ENCODE measurements around the gene DALRD3.

DNA sequence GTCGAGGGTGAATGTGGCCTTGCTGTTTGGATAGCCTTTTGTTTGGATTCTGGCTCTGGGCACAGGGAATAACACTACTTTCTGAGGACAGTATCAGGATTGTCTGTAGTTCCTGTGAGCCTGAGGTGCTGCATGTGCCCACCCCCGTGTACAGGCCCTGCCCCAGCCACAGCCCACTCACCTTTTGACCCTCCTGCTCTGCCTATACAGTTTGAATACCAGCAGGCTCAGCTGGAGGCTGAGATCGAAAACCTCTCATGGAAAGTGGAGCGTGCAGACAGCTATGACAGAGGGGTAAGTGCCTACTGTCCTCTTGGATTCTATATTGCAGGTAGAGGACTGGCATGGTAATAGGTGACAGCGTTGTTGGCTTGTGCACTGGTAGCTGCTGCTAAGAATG lies 35.7 kb downstream of the DALRD3 start:
- TF ChIP-seq POLR2A (IDR thresholded peaks at IDR 0.05; ENCODE audit: low read length) (no peak), CHD2 (IDR thresholded peaks at IDR 0.05; ENCODE audit: low read length, partially characterized antibody) (no peak), MAFK (IDR thresholded peaks at IDR 0.05; ENCODE audit: partially characterized antibody) (no peak)
- TF ChIP-seq, protein P1, sequence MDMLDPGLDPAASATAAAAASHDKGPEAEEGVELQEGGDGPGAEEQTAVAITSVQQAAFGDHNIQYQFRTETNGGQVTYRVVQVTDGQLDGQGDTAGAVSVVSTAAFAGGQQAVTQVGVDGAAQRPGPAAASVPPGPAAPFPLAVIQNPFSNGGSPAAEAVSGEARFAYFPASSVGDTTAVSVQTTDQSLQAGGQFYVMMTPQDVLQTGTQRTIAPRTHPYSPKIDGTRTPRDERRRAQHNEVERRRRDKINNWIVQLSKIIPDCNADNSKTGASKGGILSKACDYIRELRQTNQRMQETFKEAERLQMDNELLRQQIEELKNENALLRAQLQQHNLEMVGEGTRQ (IDR thresholded peaks at IDR 0.05) = no peak
